Liver (tissue), 9 donors: ENCODE data around the gene KCNC4. TPM values are rescaled to one million over a fixed set of nuclear protein-coding genes. Genes with fewer than 3 reads are reported as not detected.

Experiments
- DNase-seq: peaks from one replicate; pipeline ENCODE4 v3.0.0-alpha.2; 2017; ENCODE audit warnings: low spot score
- H3K27ac ChIP-seq, 2 donors: one replicate each; pipeline ENCODE4 v1.7.0; 2013; ENCODE audit warnings: inconsistent platforms in 2 of 2, low read length in 2 of 2, control low read depth in 1 of 2, low read depth in 1 of 2, mild to moderate bottlenecking in 1 of 2
- H3K27me3 ChIP-seq, 4 donors: one replicate each; pipeline versions ENCODE4 v1.6.1 to v1.7.0; 2013; ENCODE audit warnings: low read length in 3 of 4, inconsistent platforms in 1 of 4, mild to moderate bottlenecking in 1 of 4, moderate library complexity in 1 of 4; ENCODE audit not compliant: control insufficient read depth in 4 of 4, insufficient read depth in 4 of 4
- H3K36me3 ChIP-seq, 4 donors: one replicate each; pipeline versions ENCODE4 v1.6.1 to v1.7.0; 2013; ENCODE audit warnings: low read length in 3 of 4, mild to moderate bottlenecking in 3 of 4, low read depth in 1 of 4, moderate library complexity in 1 of 4; ENCODE audit not compliant: control insufficient read depth in 4 of 4, insufficient read depth in 3 of 4
- H3K4me1 ChIP-seq, 4 donors: one replicate each; pipeline versions ENCODE4 v1.6.1 to v1.7.0; 2013; ENCODE audit warnings: low read length in 3 of 4, mild to moderate bottlenecking in 3 of 4, moderate library complexity in 1 of 4; ENCODE audit not compliant: control insufficient read depth in 4 of 4, insufficient read depth in 4 of 4
- H3K4me3 ChIP-seq, 3 donors: one replicate each; pipeline versions ENCODE4 v1.6.1 to v1.7.0; 2013; ENCODE audit warnings: low read length in 3 of 3, control low read depth in 1 of 3, low read depth in 1 of 3, mild to moderate bottlenecking in 1 of 3
- H3K9ac ChIP-seq, 2 donors: one replicate each; pipeline ENCODE4 v1.7.0; 2013; ENCODE audit warnings: low read length in 2 of 2, mild to moderate bottlenecking in 2 of 2, moderate library complexity in 2 of 2, control low read depth in 1 of 2, low read depth in 1 of 2
- H3K9me3 ChIP-seq, 4 donors: one replicate each; pipeline versions ENCODE4 v1.6.1 to v1.7.0; 2013; ENCODE audit warnings: low read length in 3 of 4; ENCODE audit not compliant: control insufficient read depth in 4 of 4
- JUND ChIP-seq, 2 donors: IDR thresholded peaks; 2 replicates each; pipeline ENCODE4 v1.6.1; 2016; ENCODE audit warnings: antibody characterized with exemption in 2 of 2
- TAF1 ChIP-seq: conservative IDR thresholded peaks from 2 replicates; pipeline ENCODE4 v1.6.1; 2016; ENCODE audit warnings: antibody characterized with exemption, mild to moderate bottlenecking
- WGBS: extraction: QIAGEN DNeasy Blood & Tissue Kit; methylation state at CpG from one replicate; pipeline ENCODE4 v1.1.7; 2013; 5-methylcytosine and 5-hydroxymethylcytosine counted together
- polyA plus RNA-seq, 2 donors: library from polyadenylated mRNA; stranded (reverse) in 1 of 2; unstranded in 1 of 2; fragments of 200-250 nt in 1 of 2; fragments of >200 nt in 1 of 2; fragmentation: Nextera tagmentation in 1 of 2; extraction: Ambion mirVana in 1 of 2; gene quantifications; one replicate each; pipeline versions ENCODE4 v1.2.1 to v1.2.3, GENCODE V29; 2013 to 2015
- total RNA-seq, 2 donors: library from RNA; depleted of rRNA; stranded (reverse); fragments of >200 nt; gene quantifications; one replicate each; pipeline ENCODE4 v1.2.3, GENCODE V29; 2014
- TF ChIP-seq, protein P1 (sequence below): IDR thresholded peaks from 2 replicates; pipeline ENCODE4 v1.6.1; 2016; ENCODE audit warnings: antibody characterized with exemption, mild to moderate bottlenecking
- TF ChIP-seq, protein P2 (sequence below): fragments of 150-350 bp; IDR thresholded peaks from 2 replicates; pipeline ENCODE4 v1.5.1; 2017; ENCODE audit warnings: improper control_type of control experiment, low read depth, low read length; ENCODE audit not compliant: missing input control
- donor health status: healthy.
- donor health status: healthy.
- donor health status: healthy.
- donor health status: healthy.
- donor health status: healthy.

KCNC4 gene
- total and polyA plus RNA-seq, 4 donors: 0.46 to 2.5 (median 1.5) TPM

- TF ChIP-seq, protein P1, sequence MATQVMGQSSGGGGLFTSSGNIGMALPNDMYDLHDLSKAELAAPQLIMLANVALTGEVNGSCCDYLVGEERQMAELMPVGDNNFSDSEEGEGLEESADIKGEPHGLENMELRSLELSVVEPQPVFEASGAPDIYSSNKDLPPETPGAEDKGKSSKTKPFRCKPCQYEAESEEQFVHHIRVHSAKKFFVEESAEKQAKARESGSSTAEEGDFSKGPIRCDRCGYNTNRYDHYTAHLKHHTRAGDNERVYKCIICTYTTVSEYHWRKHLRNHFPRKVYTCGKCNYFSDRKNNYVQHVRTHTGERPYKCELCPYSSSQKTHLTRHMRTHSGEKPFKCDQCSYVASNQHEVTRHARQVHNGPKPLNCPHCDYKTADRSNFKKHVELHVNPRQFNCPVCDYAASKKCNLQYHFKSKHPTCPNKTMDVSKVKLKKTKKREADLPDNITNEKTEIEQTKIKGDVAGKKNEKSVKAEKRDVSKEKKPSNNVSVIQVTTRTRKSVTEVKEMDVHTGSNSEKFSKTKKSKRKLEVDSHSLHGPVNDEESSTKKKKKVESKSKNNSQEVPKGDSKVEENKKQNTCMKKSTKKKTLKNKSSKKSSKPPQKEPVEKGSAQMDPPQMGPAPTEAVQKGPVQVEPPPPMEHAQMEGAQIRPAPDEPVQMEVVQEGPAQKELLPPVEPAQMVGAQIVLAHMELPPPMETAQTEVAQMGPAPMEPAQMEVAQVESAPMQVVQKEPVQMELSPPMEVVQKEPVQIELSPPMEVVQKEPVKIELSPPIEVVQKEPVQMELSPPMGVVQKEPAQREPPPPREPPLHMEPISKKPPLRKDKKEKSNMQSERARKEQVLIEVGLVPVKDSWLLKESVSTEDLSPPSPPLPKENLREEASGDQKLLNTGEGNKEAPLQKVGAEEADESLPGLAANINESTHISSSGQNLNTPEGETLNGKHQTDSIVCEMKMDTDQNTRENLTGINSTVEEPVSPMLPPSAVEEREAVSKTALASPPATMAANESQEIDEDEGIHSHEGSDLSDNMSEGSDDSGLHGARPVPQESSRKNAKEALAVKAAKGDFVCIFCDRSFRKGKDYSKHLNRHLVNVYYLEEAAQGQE: no peak
These were observed 25.9 kb downstream of the KCNC4 start (continued) for GRCh38 chr1:110235834-110236682.

- Histone ChIP-seq H3K27ac (no peak overlapping the region), H3K4me3 (no peak overlapping the region), H3K9ac (no peak overlapping the region), H3K4me1 (no peaks in the 10 kb centered on the region), H3K36me3 (no peaks in the 10 kb centered on the region), H3K9me3 (no peaks in the 10 kb centered on the region), H3K27me3 (no peaks in the 10 kb centered on the region)
- WGBS: 82% methylated on average over 13 of the region's 13 CpGs
- TF ChIP-seq, protein P1: no peak
- no peak for TF ChIP-seq JUND (IDR thresholded peaks at IDR 0.05)
- no peak for TF ChIP-seq TAF1
- TF ChIP-seq, protein P2, sequence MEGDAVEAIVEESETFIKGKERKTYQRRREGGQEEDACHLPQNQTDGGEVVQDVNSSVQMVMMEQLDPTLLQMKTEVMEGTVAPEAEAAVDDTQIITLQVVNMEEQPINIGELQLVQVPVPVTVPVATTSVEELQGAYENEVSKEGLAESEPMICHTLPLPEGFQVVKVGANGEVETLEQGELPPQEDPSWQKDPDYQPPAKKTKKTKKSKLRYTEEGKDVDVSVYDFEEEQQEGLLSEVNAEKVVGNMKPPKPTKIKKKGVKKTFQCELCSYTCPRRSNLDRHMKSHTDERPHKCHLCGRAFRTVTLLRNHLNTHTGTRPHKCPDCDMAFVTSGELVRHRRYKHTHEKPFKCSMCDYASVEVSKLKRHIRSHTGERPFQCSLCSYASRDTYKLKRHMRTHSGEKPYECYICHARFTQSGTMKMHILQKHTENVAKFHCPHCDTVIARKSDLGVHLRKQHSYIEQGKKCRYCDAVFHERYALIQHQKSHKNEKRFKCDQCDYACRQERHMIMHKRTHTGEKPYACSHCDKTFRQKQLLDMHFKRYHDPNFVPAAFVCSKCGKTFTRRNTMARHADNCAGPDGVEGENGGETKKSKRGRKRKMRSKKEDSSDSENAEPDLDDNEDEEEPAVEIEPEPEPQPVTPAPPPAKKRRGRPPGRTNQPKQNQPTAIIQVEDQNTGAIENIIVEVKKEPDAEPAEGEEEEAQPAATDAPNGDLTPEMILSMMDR: no peak
- no peak for DNase-seq
These were observed 27.5 kb downstream of the KCNC4 start for GRCh38 chr1:110237386-110238152.
